Fibroblast of lung (primary cell): Measurements from ENCODE around the gene RAB28. TPM values are rescaled to one million over a fixed set of nuclear protein-coding genes. Genes with fewer than 3 reads are reported as not detected.

Experiments
- DNase-seq, 2 donors: peaks; one replicate each; pipeline versions ENCODE4 v3.0.0 to v3.0.0-alpha.2; 2010; ENCODE audit warnings: low read depth in 2 of 2
- H2AFZ ChIP-seq: 2 replicates; pipeline ENCODE4 v1.5.1; 2012; ENCODE audit warnings: low read length, control low read depth, inconsistent platforms
- H3K27ac ChIP-seq: 2 replicates; pipeline ENCODE4 v1.5.1; 2011; ENCODE audit warnings: low read length, control low read depth; ENCODE audit not compliant: insufficient read depth
- H3K27me3 ChIP-seq: 2 replicates; pipeline ENCODE4 v1.5.1; 2011; ENCODE audit warnings: mild to moderate bottlenecking, low read length; ENCODE audit not compliant: control insufficient read depth, insufficient read depth
- H3K36me3 ChIP-seq: 2 replicates; pipeline ENCODE4 v1.5.1; 2011; ENCODE audit warnings: low read length; ENCODE audit not compliant: control insufficient read depth, insufficient read depth
- H3K4me1 ChIP-seq: 2 replicates; pipeline ENCODE4 v1.5.1; 2011; ENCODE audit warnings: low read length; ENCODE audit not compliant: control insufficient read depth, insufficient read depth; ENCODE audit errors: extremely low read depth
- H3K4me2 ChIP-seq: 2 replicates; pipeline ENCODE4 v1.5.1; 2011; ENCODE audit warnings: low read length, control low read depth; ENCODE audit not compliant: insufficient read depth; ENCODE audit errors: extremely low read depth
- H3K4me3 ChIP-seq, 4 experiments: fragments of 200-600 bp in 1 of 4; sonication (generic) in 1 of 4; replicated peaks in 1 of 4; 2 replicates each; pipeline ENCODE4 v1.5.1; 2011 to 2016; ENCODE audit warnings: low read length in 4 of 4, low read depth in 3 of 4, mild to moderate bottlenecking in 3 of 4, control low read depth in 2 of 4, inconsistent platforms in 1 of 4, mixed read lengths in 1 of 4; ENCODE audit not compliant: insufficient read depth in 1 of 4; ENCODE audit errors: control extremely low read depth in 1 of 4
- H3K79me2 ChIP-seq: 2 replicates; pipeline ENCODE4 v1.5.1; 2012; ENCODE audit warnings: mild to moderate bottlenecking, low read length, inconsistent platforms; ENCODE audit not compliant: control insufficient read depth, insufficient read depth
- H3K9ac ChIP-seq: 2 replicates; pipeline ENCODE4 v1.5.1; 2011; ENCODE audit warnings: mild to moderate bottlenecking, low read length, control low read depth; ENCODE audit not compliant: insufficient read depth
- H3K9me3 ChIP-seq: 2 replicates; pipeline ENCODE4 v1.5.1; 2012; ENCODE audit warnings: low read depth, low read length; ENCODE audit not compliant: control insufficient read depth, insufficient read depth
- H4K20me1 ChIP-seq: 2 replicates; pipeline ENCODE4 v1.5.1; 2011; ENCODE audit warnings: low read length; ENCODE audit not compliant: control insufficient read depth, insufficient read depth; ENCODE audit errors: extremely low read depth
- CTCF ChIP-seq, 2 donors: IDR thresholded peaks in 1 of 2; conservative IDR thresholded peaks in 1 of 2; 1 replicate in 1 of 2; 2 replicates in 1 of 2; pipeline ENCODE4 v1.5.1; 2011 to 2012; ENCODE audit warnings: low read length in 2 of 2, control low read depth in 1 of 2, inconsistent platforms in 1 of 2, low read depth in 1 of 2, mild to moderate bottlenecking in 1 of 2
- EZH2 ChIP-seq: IDR thresholded peaks from 2 replicates; pipeline ENCODE4 v1.5.1; 2012; ENCODE audit warnings: low read length, control low read depth, mild to moderate bottlenecking; ENCODE audit errors: missing control alignments
- polyA plus RNA-seq, 2 donors: library from polyadenylated mRNA; depleted of rRNA in 1 of 2; stranded (reverse) in 1 of 2; unstranded in 1 of 2; fragments of >200 nt; gene quantifications; 2 replicates each; pipeline ENCODE4 v1.2.1, GENCODE V29; 2011 to 2012; ENCODE audit warnings: missing spikeins in 1 of 2
- total RNA-seq: library from RNA; depleted of rRNA; stranded (reverse); fragments of >200 nt; gene quantifications from 2 replicates; pipeline ENCODE4 v1.2.1, GENCODE V29; 2014

RAB28 gene
- total and polyA plus RNA-seq, 2 donors (not counting 1 experiment from before 2014, with no cell fraction given), result 17.7 to 18.1 TPM

DNA sequence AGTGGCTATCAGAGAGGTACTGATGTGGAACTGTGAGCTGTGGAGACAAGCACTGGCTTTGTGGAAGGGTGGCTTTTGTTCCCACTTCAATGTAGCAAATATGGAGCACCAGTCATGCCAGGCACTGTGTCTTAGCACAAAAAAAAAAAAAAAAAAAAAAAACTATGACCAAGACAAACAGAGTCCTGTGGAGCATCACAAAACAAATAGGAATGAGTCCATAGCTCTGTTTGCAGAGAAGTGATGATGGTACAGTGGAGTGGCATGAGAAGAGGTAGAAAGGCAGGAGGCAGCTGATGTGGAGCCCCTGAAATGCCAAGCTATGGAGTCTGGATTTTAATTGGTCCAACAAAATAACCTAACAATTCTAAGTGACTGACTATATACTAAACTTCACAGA, 116.9 kb downstream of the RAB28 start:
- Histone ChIP-seq H3K4me3 (no peak overlapping the region), H3K9ac (no peak overlapping the region), H2AFZ (no peak overlapping the region), H3K27me3 (no peaks in the 10 kb centered on the region), H3K4me1 (no peaks in the 10 kb centered on the region), H4K20me1 (no peaks in the 10 kb centered on the region), H3K79me2 (no peaks in the 10 kb centered on the region), H3K27ac (no peak overlapping the region), H3K9me3 (no peaks in the 10 kb centered on the region), H3K36me3 (no peaks in the 10 kb centered on the region), H3K4me2 (no peak overlapping the region)
- TF ChIP-seq EZH2, result no peak
- DNase-seq, result no peak

GRCh38 chr4:13365195-13365594, 118.9 kb downstream of the RAB28 start:
- no peaks in the 10 kb centered on the region for H3K9me3 ChIP-seq
- no peaks in the 10 kb centered on the region for H4K20me1 ChIP-seq
- no peak overlapping the region for H2AFZ ChIP-seq
- TF ChIP-seq CTCF (conservative IDR thresholded peaks at IDR 0.05 in 1 of 2, IDR thresholded peaks at IDR 0.05 in 1 of 2; ENCODE audit: low read depth in 1 of 2, low read length in 2 of 2), result no peak
- TF ChIP-seq EZH2, result no peak
- no peaks in the 10 kb centered on the region for H3K27me3 ChIP-seq
- no peaks in the 10 kb centered on the region for H3K36me3 ChIP-seq
- H3K79me2 ChIP-seq, result no peaks in the 10 kb centered on the region
- no peak for DNase-seq
- H3K4me1 ChIP-seq, result no peaks in the 10 kb centered on the region
- H3K4me3 ChIP-seq, result no peak overlapping the region
- H3K9ac ChIP-seq, result no peak overlapping the region
- H3K27ac ChIP-seq, result no peak overlapping the region
- no peak overlapping the region for H3K4me2 ChIP-seq

- TF ChIP-seq EZH2 (no peak), CTCF (conservative IDR thresholded peaks at IDR 0.05 in 1 of 2, IDR thresholded peaks at IDR 0.05 in 1 of 2; ENCODE audit: low read depth in 1 of 2, low read length in 2 of 2) (no peak)
- H3K4me2 ChIP-seq, result no peak overlapping the region
- H3K4me3 ChIP-seq, result no peak overlapping the region
- H3K27me3 ChIP-seq, result no peaks in the 10 kb centered on the region
- H3K9ac ChIP-seq, result no peak overlapping the region
- H3K79me2 ChIP-seq, result no peaks in the 10 kb centered on the region
- H3K4me1 ChIP-seq, result no peaks in the 10 kb centered on the region
- H3K27ac ChIP-seq, result no peak overlapping the region
- no peaks in the 10 kb centered on the region for H3K9me3 ChIP-seq
- H4K20me1 ChIP-seq, result no peaks in the 10 kb centered on the region
- H3K36me3 ChIP-seq, result no peaks in the 10 kb centered on the region
- no peak overlapping the region for H2AFZ ChIP-seq
- DNase-seq, result no peak
Observed at GRCh38 chr4:13364653-13365052, 119.5 kb downstream of the RAB28 start.

GRCh38 chr4:13364172-13364571, 120.0 kb downstream of the RAB28 start:
- H3K79me2 ChIP-seq, result no peaks in the 10 kb centered on the region
- no peaks in the 10 kb centered on the region for H3K27me3 ChIP-seq
- H3K9me3 ChIP-seq, result no peaks in the 10 kb centered on the region
- H3K4me1 ChIP-seq, result no peaks in the 10 kb centered on the region
- no peak overlapping the region for H2AFZ ChIP-seq
- TF ChIP-seq CTCF (conservative IDR thresholded peaks at IDR 0.05 in 1 of 2, IDR thresholded peaks at IDR 0.05 in 1 of 2; ENCODE audit: low read depth in 1 of 2, low read length in 2 of 2) (no peak), EZH2 (no peak)
- no peak overlapping the region for H3K27ac ChIP-seq
- H3K4me2 ChIP-seq, result no peak overlapping the region
- no peaks in the 10 kb centered on the region for H4K20me1 ChIP-seq
- H3K36me3 ChIP-seq, result no peaks in the 10 kb centered on the region
- DNase-seq, result no peak
- no peak overlapping the region for H3K4me3 ChIP-seq
- H3K9ac ChIP-seq, result no peak overlapping the region
